Stomach smooth muscle (tissue), 2 donors: ENCODE measurements around the gene ANKRD23.
"Not testable (repeated sequence)": the region's sequence is repeated elsewhere in the genome, so short reads cannot be mapped to it uniquely, and the experiment has no call there.

Experiments
- H3K27ac ChIP-seq: one replicate; pipeline ENCODE4 v1.7.0; 2013; ENCODE audit warnings: mild to moderate bottlenecking, low read length, inconsistent platforms
- H3K27me3 ChIP-seq, 2 donors: one replicate each; pipeline ENCODE4 v1.7.0; 2013; ENCODE audit warnings: low read length in 2 of 2; ENCODE audit not compliant: insufficient read depth in 2 of 2, control insufficient read depth in 1 of 2
- H3K36me3 ChIP-seq, 2 donors: one replicate each; pipeline ENCODE4 v1.7.0; 2013; ENCODE audit warnings: low read length in 2 of 2; ENCODE audit not compliant: control insufficient read depth in 2 of 2, insufficient read depth in 2 of 2
- H3K4me1 ChIP-seq: one replicate; pipeline ENCODE4 v1.7.0; 2013; ENCODE audit warnings: low read length; ENCODE audit not compliant: control insufficient read depth, insufficient read depth
- H3K4me3 ChIP-seq, 2 donors: one replicate each; pipeline ENCODE4 v1.7.0; 2013; ENCODE audit warnings: low read length in 2 of 2
- H3K9ac ChIP-seq, 2 donors: one replicate each; pipeline ENCODE4 v1.7.0; 2013; ENCODE audit warnings: low read length in 2 of 2, mild to moderate bottlenecking in 1 of 2
- H3K9me3 ChIP-seq, 2 donors: one replicate each; pipeline ENCODE4 v1.7.0; 2013; ENCODE audit warnings: low read length in 2 of 2; ENCODE audit not compliant: control insufficient read depth in 2 of 2
- donor health status: healthy.
- donor health status: Pancreatic carcinoma.

ANKRD23 gene

DNA sequence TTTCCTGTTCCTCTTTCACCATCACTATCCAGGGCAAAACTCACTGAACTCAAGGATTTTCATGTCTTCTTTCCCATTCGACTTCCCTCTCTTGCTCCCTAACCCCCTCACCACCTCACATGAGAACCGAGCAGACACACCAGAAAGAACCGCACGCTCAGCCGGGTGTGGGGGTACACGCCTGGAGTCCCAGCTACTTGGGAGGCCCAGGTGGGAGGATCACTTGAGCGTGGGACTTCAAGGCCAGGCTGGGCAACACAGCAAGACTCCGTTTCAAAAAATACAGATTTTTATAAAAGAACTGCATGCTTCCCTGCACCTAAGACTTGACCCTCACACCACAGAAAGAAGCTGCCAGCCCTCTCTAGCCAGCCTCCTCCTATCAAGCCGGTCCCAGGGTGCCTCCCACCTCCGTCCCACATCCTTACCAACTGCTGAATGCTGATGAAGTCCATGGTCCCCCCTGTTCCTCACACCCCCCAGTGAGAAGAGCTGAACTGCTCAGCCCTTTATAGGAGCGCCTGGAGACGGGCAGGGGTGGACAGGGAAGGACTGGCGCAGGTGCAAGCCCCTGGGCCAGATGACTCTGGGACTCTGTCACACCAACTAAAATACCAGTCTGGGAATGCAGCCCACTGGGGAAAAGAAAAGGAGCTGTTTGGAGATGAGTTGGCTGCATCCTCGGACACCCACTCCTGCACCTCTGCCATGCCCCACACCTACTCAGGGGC lies at the start of gene ANKRD23:
ANKRD23 (minus strand) TSS at position 484 of the 731 bp plus-strand sequence; CDS start at position 455, 29 bp downstream.
- H3K9ac ChIP-seq = no peak within 1 kb of the TSS
- no peak within 1 kb of the TSS for H3K4me3 ChIP-seq
- H3K4me1 ChIP-seq = peaks cover 5% of the 10 kb centered on the region
- H3K27me3 ChIP-seq = no peaks in the 10 kb centered on the region
- no peaks in the 10 kb centered on the region for H3K9me3 ChIP-seq
- no peak within 1 kb of the TSS for H3K27ac ChIP-seq
- peaks cover 16 to 20% of the 10 kb centered on the region in 2 donors for H3K36me3 ChIP-seq

GRCh38 chr2:96891591-96892333 lies 47.9 kb upstream of the ANKRD23 start:
- Histone ChIP-seq H3K27me3 (no peaks in the 10 kb centered on the region), H3K27ac (no peak overlapping the region), H3K9ac (peak overlapping the region in 1 of 2 donors; percentile 42), H3K9me3 (no peaks in the 10 kb centered on the region), H3K36me3 (no peaks in the 10 kb centered on the region), H3K4me1 (peaks cover 52% of the 10 kb centered on the region), H3K4me3 (no peak overlapping the region)

- Histone ChIP-seq H3K4me1 (peaks cover 51% of the 10 kb centered on the region), H3K27me3 (no peaks in the 10 kb centered on the region), H3K9ac (no peak overlapping the region), H3K4me3 (no peak overlapping the region), H3K9me3 (no peaks in the 10 kb centered on the region), H3K36me3 (no peaks in the 10 kb centered on the region), H3K27ac (no peak overlapping the region)
Measured at GRCh38 chr2:96890726-96891385, 47.0 kb upstream of the ANKRD23 start.

DNA sequence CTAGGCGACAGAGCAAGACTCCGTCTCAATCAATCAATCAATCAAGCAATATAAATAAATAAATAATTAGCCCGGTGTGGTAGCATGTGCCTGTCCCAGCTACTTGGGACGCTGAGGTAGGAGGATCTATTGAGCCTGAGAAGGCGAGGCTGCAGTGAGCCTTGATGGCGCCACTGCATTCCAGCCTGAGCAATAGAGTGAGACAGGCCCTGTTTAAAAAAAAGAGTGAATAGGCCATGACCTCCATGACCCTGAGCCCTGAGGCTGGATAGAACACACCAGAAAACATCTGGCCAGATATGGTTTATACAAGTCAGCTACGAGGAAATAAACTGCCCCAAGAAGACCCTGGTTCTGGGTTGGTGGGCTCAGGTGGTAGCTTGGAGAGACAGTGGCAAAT lies 46.4 kb upstream of the ANKRD23 start:
- H3K4me1 ChIP-seq = peaks cover 45% of the 10 kb centered on the region
- H3K9me3 ChIP-seq = no peaks in the 10 kb centered on the region
- no peak overlapping the region for H3K4me3 ChIP-seq
- H3K36me3 ChIP-seq = no peaks in the 10 kb centered on the region
- H3K27me3 ChIP-seq = no peaks in the 10 kb centered on the region
- no peak overlapping the region for H3K27ac ChIP-seq
- H3K9ac ChIP-seq = no peak overlapping the region

GRCh38 chr2:96889502-96889901 lies 45.7 kb upstream of the ANKRD23 start:
- H3K4me1 ChIP-seq = peaks cover 45% of the 10 kb centered on the region
- not testable (repeated sequence) for H3K4me3 ChIP-seq, H3K9me3 ChIP-seq, H3K27ac ChIP-seq, H3K36me3 ChIP-seq, H3K9ac ChIP-seq, H3K27me3 ChIP-seq

DNA sequence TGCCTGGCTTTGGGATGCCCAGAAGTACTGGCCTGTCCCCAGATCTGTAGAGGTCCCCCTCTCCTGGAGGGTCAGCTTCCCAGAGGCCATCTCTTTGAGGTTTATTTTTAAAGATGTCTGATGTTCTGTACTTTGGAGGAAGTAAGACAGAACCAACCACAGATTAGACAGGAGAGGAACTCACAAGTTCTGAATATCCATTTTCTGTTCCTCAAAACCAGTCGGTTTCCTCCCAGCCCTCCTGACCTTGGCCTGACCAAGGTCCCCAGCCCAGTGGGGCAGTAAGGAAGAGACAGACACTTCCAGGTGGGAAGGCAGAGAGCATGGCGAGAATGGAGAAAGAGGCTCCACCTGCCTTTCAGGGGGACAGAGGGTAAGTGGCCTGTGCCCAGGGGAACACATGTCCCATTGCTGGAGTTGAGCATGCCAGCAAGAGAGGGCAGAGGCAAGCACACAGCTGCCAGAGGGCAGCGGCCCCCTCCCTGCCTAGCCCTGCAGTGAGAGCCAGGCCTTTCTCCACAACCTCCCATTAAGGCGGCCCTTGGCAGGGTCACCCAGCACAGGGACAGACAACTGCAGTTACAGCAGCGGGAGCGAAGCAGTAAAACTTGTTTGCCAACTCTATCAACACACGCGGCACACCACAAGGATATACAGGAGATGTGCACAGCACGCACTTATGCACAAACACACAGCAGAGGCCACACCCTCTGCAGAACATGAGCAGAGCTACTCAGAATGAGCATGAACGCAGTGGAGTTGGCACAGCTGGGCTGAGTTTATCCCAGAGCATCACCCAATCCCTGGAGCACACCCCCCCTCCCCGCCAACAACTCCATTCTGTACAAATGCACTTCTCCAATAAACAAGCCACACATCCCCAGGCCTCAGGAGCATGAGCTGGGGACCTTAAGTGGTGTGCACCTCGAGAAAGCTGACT lies 44.5 kb upstream of the ANKRD23 start:
- peak overlapping the region; percentile 47 to 75 for H3K9ac ChIP-seq
- peaks cover 48% of the 10 kb centered on the region for H3K4me1 ChIP-seq

DNA sequence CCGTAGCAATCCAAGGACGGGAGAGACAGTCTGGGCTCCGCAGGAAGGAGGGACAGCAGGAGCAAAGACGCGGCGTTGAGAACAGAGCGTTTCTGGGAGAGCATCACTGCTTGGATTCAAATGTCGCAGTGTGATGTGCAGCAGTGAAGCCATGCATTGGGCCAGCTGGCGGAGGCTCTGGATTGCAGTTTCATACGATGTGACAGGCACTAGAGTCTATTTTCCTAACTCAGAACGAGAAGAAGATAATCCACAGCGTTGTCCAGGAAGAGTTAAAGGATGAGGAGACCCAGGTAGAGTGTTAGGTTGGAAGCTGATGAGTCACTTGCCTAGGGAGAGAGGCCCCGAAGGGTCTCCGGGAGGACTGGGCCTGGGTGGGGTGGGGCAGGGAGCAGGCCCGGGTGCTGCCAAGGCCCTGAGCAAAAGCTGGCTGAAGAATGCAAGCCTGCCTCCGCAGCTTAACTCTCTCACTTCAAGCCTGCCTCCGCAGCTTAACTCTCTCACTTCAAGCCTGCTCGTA lies 43.7 kb upstream of the ANKRD23 start:
- peak overlapping the region; percentile 12 to 63 for H3K4me3 ChIP-seq
- H3K9ac ChIP-seq = peak overlapping the region; percentile 47 to 75
- no peaks in the 10 kb centered on the region for H3K36me3 ChIP-seq
- H3K9me3 ChIP-seq = no peaks in the 10 kb centered on the region
- no peaks in the 10 kb centered on the region for H3K27me3 ChIP-seq
- peaks cover 49% of the 10 kb centered on the region for H3K4me1 ChIP-seq
- H3K27ac ChIP-seq = peak overlapping the region; percentile 93

More for the DNA sequence above, 44.5 kb upstream of the ANKRD23 start:
- Histone ChIP-seq H3K27ac (peak overlapping the region; percentile 93), H3K9me3 (no peaks in the 10 kb centered on the region), H3K36me3 (no peaks in the 10 kb centered on the region), H3K27me3 (no peaks in the 10 kb centered on the region), H3K4me3 (peak overlapping the region; percentile 12 to 63)

DNA sequence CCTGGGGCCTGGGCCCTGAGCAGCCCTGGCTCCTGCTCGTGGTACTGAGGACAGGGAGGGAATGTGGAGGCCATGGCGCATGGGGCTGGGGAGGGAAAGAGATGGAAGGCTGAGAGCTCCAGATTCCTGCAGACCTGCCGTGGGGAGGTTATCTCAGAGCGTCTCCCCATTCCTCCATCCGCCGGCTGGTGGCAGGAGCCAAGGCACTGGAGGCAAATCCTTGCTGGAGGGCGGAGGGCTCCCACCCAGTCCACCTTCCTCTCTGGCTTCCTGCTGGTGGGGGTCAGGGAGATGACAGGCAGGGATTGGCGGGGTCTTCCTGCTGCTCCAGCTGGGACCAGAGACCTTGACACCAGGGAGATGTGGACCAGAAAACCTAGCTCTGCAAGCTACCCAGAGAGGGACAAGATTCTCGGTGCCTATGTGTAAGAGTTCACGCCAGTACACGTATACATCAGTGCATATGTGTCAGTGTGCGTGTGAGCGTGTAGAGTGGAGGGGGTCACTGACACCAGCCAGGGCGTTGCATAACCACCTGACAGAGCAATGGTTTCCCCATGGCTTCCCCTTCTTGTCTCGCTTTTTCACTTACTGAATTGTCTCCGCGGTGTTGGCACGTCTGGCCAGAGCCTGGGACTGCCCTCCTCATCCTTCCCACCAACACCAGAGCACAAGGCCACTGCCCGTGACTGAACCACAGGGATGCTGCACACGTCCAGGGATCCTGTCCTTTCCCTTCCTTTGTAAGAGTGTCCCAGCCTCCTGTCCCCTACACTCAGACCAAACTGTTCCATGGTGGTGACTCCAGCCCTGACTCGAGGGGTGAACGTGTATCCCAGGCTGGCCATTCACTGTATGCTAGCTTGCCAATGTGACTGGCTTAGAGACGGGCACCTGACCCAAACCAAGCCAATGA lies 41.9 kb upstream of the ANKRD23 start:
- Histone ChIP-seq H3K27me3 (no peaks in the 10 kb centered on the region), H3K9me3 (no peaks in the 10 kb centered on the region), H3K36me3 (no peaks in the 10 kb centered on the region), H3K27ac (peak overlapping the region; percentile 93), H3K4me1 (peaks cover 42% of the 10 kb centered on the region), H3K4me3 (no peak overlapping the region), H3K9ac (no peak overlapping the region)

DNA sequence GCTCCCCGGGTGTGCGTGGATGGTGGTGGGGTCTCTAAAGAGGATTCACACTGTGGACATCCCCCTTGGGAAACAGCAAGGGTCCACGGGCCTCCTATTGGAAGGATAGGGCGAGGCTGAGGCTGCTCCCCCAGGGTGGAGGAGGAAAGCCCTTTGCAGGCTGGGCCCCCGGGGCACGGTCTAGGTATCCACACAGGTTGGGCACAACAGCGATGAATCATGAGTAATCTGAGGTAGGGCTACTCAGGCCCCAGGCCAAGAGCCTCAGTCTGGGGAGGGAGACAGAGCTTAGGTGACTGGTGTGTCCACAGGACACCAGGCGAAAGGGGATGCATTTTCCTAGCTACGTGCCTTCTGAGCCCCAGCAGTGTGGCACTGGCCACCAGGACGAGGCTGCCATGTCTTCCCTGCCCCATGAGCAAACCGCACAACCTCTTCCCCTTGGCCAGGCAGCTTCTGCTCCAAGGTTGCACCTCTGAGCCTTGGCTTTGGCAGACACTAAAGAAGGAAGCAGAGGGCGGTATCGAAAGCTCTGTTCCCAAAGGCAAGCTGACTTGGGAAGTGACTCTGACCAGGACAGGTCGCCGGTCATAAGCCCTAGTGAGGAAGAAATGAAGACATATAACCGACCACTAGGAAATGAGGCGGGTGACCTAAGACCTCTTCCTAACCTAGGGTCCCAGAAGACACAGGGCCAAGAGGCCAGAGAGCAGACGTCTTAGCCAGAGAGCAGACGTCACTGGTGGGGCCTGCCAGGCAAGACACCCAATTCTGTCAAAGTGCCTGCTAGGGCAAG lies 40.7 kb upstream of the ANKRD23 start:
- no peaks in the 10 kb centered on the region for H3K9me3 ChIP-seq
- H3K9ac ChIP-seq = no peak overlapping the region
- H3K27me3 ChIP-seq = no peaks in the 10 kb centered on the region
- H3K27ac ChIP-seq = no peak overlapping the region
- no peak overlapping the region for H3K4me3 ChIP-seq
- H3K4me1 ChIP-seq = peaks cover 42% of the 10 kb centered on the region
- H3K36me3 ChIP-seq = no peaks in the 10 kb centered on the region
